Tibial artery (tissue), 4 donors: ENCODE measurements around the gene NKPD1.

Experiments
- DNase-seq, 2 donors: peaks; one replicate each; pipeline ENCODE4 v3.0.0-alpha.2; 2019
- H3K27ac ChIP-seq, 2 donors: fragments of 200-600 bp; sonication (generic) in 1 of 2; 1 replicate in 1 of 2; 2 replicates in 1 of 2; pipeline ENCODE4 v1.5.1; 2018 to 2019; ENCODE audit warnings: mild to moderate bottlenecking in 1 of 2
- H3K27me3 ChIP-seq, 2 donors: fragments of 200-600 bp; sonication (generic) in 1 of 2; one replicate each; pipeline versions ENCODE4 v1.5.1 to v1.6.0; 2016 to 2019
- H3K36me3 ChIP-seq, 3 donors: fragments of 200-600 bp; sonication (generic) in 2 of 3; one replicate each; pipeline ENCODE4 v1.5.1; 2016 to 2019; ENCODE audit warnings: mild to moderate bottlenecking in 2 of 3
- H3K4me1 ChIP-seq, 4 donors: fragments of 200-600 bp; sonication (generic) in 2 of 4; 1 replicate in 3 of 4; 2 replicates in 1 of 4; pipeline ENCODE4 v1.5.1; 2016 to 2019
- H3K4me3 ChIP-seq, 2 donors: fragments of 200-600 bp; sonication (generic) in 1 of 2; 1 replicate in 1 of 2; 2 replicates in 1 of 2; pipeline ENCODE4 v1.5.1; 2018 to 2019; ENCODE audit warnings: mild to moderate bottlenecking in 2 of 2
- H3K9me3 ChIP-seq, 3 donors: fragments of 200-600 bp; sonication (generic) in 1 of 3; one replicate each; pipeline ENCODE4 v1.5.1; 2016 to 2019
- intact Hi-C: fragments of 100-400 bp; cut with DNase I; formaldehyde crosslinking; loops from one replicate; pipeline ENCODE4 v1.15.0; 2023; ENCODE audit warnings: low total_unique reads
- TF ChIP-seq, protein P1 (sequence below), 2 experiments: fragments of 200-600 bp in 1 of 2; fragments of 450-650 bp in 1 of 2; IDR thresholded peaks; one replicate each; pipeline ENCODE4 v1.5.1; 2017 to 2019; ENCODE audit warnings: antibody characterized with exemption in 2 of 2, mild to moderate bottlenecking in 1 of 2, moderate library complexity in 1 of 2

Gene NKPD1

DNA sequence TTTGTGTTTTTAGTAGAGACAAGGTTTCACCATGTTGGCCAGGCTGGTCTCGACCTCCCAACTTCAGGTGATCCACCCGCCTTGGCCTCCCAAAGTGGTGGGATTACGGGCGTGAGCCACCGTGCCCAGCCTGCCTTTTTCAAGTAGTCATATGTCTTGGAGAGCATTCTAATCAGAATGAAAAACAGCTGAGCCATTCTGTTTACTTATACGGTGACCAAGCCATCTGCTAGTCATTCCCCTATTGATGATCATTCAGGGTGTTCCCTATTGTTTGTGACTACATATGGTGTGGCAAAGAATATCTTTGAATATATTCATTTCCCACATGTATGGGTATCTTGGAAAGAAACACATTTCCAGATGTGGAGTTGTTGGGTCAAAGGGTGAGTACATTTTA is 35.0 kb upstream of the NKPD1 start:
- DNase-seq, result no peak
- intact Hi-C loops, result no loop called here
- TF ChIP-seq, protein P1, sequence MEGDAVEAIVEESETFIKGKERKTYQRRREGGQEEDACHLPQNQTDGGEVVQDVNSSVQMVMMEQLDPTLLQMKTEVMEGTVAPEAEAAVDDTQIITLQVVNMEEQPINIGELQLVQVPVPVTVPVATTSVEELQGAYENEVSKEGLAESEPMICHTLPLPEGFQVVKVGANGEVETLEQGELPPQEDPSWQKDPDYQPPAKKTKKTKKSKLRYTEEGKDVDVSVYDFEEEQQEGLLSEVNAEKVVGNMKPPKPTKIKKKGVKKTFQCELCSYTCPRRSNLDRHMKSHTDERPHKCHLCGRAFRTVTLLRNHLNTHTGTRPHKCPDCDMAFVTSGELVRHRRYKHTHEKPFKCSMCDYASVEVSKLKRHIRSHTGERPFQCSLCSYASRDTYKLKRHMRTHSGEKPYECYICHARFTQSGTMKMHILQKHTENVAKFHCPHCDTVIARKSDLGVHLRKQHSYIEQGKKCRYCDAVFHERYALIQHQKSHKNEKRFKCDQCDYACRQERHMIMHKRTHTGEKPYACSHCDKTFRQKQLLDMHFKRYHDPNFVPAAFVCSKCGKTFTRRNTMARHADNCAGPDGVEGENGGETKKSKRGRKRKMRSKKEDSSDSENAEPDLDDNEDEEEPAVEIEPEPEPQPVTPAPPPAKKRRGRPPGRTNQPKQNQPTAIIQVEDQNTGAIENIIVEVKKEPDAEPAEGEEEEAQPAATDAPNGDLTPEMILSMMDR (IDR thresholded peaks at IDR 0.05), result no peak

DNA sequence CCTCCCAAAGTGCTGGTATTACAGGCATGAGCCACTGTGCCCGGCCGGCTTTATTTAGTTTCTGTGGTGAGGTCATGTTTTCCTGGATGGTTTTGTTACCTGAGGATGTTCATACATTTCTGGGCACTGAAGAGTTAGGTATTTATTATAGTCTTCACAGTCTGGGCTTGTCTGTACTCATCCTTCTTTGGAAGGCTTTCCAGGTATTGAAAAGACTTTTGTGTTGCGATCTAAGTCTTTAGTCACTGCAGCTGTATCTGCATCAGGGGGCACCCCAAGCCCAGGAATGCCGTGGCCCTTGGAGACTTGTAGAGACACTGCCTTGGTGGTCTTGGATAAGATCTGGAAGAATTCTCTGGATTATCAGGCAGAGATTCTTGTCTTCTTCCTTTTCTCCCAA is 30.6 kb upstream of the NKPD1 start:
- intact Hi-C loops, result no loop called here
- H3K27me3 ChIP-seq, result no peaks in the 10 kb centered on the region
- no peak for DNase-seq
- TF ChIP-seq, protein P1 (IDR thresholded peaks at IDR 0.05), result no peak
- no peaks in the 10 kb centered on the region for H3K9me3 ChIP-seq
- H3K4me3 ChIP-seq, result no peak overlapping the region
- no peaks in the 10 kb centered on the region for H3K4me1 ChIP-seq
- no peak overlapping the region for H3K27ac ChIP-seq
- H3K36me3 ChIP-seq, result peaks cover 0 to 11% (median 0%) of the 10 kb centered on the region in 3 donors

More for the DNA sequence above, 35.0 kb upstream of the NKPD1 start:
- Histone ChIP-seq H3K27ac (no peak overlapping the region), H3K4me3 (no peak overlapping the region), H3K36me3 (no peaks in the 10 kb centered on the region), H3K9me3 (no peaks in the 10 kb centered on the region), H3K4me1 (no peaks in the 10 kb centered on the region), H3K27me3 (no peaks in the 10 kb centered on the region)

DNA sequence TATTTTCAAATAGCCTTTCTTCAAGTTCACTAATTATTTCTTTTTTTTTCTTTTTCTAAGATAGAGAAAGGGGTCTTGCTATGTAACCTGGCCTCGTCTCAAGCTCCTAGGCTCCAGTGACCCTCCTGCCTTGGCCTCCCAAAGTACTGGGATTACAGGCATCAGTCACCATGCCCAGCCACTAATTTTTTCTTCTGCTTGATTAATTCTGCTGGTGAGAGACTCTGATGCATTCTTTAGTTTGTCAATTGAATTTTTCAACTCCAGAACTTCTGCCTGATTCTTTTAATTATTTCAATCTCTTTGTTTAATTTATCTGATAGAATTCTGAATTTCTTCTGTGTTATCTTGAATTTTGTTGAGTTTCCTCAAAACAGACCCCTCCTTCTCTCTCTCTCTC is 29.2 kb upstream of the NKPD1 start:
- TF ChIP-seq, protein P1 (IDR thresholded peaks at IDR 0.05), result no peak
- H3K36me3 ChIP-seq, result peaks cover 0 to 15% (median 0%) of the 10 kb centered on the region in 3 donors
- H3K4me1 ChIP-seq, result no peaks in the 10 kb centered on the region
- no peak overlapping the region for H3K27ac ChIP-seq
- H3K4me3 ChIP-seq, result no peak overlapping the region
- H3K27me3 ChIP-seq, result no peaks in the 10 kb centered on the region
- no peaks in the 10 kb centered on the region for H3K9me3 ChIP-seq
- no peak for DNase-seq
- intact Hi-C loops, result no loop called here

DNA sequence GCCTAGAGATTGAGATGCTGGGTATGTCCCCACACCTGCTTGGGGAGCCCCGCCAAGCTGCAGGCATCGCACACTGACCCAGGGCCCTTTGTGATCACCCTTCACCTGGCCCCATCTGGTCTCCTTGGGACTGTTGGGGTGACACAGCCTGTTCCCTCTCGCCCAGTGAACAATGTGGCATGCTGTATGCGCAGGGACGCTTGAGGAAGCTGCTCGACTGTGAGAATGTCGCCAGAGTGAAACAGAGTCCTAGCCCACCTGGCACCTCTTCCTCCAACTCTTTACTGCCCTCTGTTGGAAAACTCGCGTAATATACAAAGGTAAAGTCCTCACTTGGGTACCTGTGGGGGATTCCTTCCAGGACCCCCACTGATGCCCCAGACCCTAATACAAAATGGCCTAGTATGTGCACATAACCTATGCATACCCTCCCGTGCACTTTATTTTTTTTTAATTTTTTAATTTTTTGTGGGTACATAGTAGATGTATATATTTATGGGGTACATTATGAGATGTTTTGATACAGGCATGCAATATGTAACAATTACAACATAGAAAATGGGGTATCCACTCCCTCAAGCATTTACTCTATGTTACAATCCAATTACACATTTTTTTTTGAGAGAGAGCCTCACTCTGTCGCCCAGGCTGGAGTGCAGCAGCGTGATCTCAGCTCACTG is 26.8 kb upstream of the NKPD1 start:
- H3K4me1 ChIP-seq, result no peaks in the 10 kb centered on the region
- no peak overlapping the region for H3K4me3 ChIP-seq
- H3K36me3 ChIP-seq, result peaks cover 0 to 15% (median 0%) of the 10 kb centered on the region in 3 donors
- DNase-seq, result no peak
- H3K27me3 ChIP-seq, result no peaks in the 10 kb centered on the region
- H3K27ac ChIP-seq, result no peak overlapping the region
- no peaks in the 10 kb centered on the region for H3K9me3 ChIP-seq
- intact Hi-C loops, result no loop called here
- TF ChIP-seq, protein P1 (IDR thresholded peaks at IDR 0.05), result peak in 1 of 2 experiments; percentile 26

DNA sequence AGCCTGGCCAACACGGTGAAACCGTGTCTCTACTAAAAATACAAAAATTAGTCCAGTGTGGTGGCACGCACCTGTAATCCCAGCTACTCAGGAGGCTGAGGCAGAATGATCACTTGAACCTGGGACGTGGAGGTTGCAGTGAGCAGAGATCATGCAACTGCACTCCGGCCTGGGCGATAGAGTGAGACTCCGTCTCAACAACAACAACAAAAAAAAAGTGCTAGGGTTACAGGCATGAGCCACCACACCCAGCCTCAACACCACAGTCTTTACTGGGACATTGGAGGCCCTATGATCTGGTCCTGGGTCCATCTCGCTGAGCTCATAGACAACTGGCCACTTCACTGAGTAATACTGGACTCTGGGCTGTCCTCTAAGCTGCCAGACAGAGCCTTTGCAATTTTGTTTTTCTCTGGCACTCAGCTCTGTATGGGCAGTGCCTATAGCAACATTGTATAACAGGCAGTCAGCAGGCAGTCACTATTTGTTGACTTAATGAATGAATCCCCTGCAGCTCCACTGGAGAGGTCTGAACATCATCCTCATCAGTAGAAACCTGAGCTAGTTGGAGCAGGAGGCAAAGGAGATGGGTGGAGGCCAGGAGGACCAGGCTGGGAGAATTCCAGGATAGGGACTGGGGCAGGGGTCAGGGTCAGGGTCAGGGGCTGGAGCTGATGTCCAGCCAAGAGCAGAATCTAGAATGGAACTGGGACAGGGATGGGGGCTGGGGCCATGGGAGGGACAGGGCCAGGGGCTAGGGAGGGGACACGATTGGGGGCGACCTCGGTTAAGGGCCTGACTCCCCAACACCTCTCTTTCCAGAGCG is 25.9 kb upstream of the NKPD1 start:
- H3K27ac ChIP-seq, result no peak overlapping the region

More for the DNA sequence above, 25.9 kb upstream of the NKPD1 start:
- Histone ChIP-seq H3K27me3 (no peaks in the 10 kb centered on the region), H3K4me1 (peaks cover 0 to 2% (median 0%) of the 10 kb centered on the region in 4 donors), H3K36me3 (peaks cover 0 to 18% (median under 1%) of the 10 kb centered on the region in 3 donors), H3K4me3 (no peak overlapping the region), H3K9me3 (no peaks in the 10 kb centered on the region)
- intact Hi-C loops, result no loop called here
- DNase-seq, result no peak
- TF ChIP-seq, protein P1 (IDR thresholded peaks at IDR 0.05), result no peak
